H9 (cell line): ENCODE measurements around the gene RAB3C. TPM values are rescaled to one million over a fixed set of nuclear protein-coding genes. Genes with fewer than 3 reads are reported as not detected.

Experiments used
- DNase-seq: peaks from one replicate; pipeline ENCODE4 v3.0.0-alpha.2; 2017
- H2AFZ ChIP-seq: one replicate; pipeline ENCODE4 v1.6.1; 2013; ENCODE audit warnings: mild to moderate bottlenecking, low read length, control low read depth, moderate library complexity
- H2AK5ac ChIP-seq: 2 replicates; pipeline ENCODE4 v1.6.1; 2013; ENCODE audit warnings: low read length, control low read depth, mixed read lengths; ENCODE audit not compliant: insufficient read length
- H2BK120ac ChIP-seq: one replicate; pipeline ENCODE4 v1.6.1; 2013; ENCODE audit warnings: low read depth, mild to moderate bottlenecking, low read length, control low read depth, inconsistent platforms; ENCODE audit not compliant: poor library complexity, severe bottlenecking
- H2BK12ac ChIP-seq: 2 replicates; pipeline ENCODE4 v1.6.1; 2013; ENCODE audit warnings: low read length, control low read depth, mixed read lengths, low read depth; ENCODE audit not compliant: insufficient read length
- H2BK15ac ChIP-seq: 2 replicates; pipeline ENCODE4 v1.6.1; 2013; ENCODE audit warnings: low read depth, low read length, control low read depth
- H2BK20ac ChIP-seq: one replicate; pipeline ENCODE4 v1.6.1; 2013; ENCODE audit warnings: low read depth, mild to moderate bottlenecking, low read length, control low read depth, inconsistent platforms; ENCODE audit not compliant: poor library complexity, severe bottlenecking
- H2BK5ac ChIP-seq: 2 replicates; pipeline ENCODE4 v1.6.1; 2013; ENCODE audit warnings: low read length, control low read depth, mixed read lengths; ENCODE audit not compliant: insufficient read length
- H3K14ac ChIP-seq: 2 replicates; pipeline ENCODE4 v1.6.1; 2013; ENCODE audit warnings: low read length, control low read depth; ENCODE audit not compliant: insufficient read depth
- H3K18ac ChIP-seq: 2 replicates; pipeline ENCODE4 v1.6.1; 2013; ENCODE audit warnings: low read depth, mild to moderate bottlenecking, mixed read lengths, low read length, control low read depth; ENCODE audit not compliant: insufficient read length
- H3K23ac ChIP-seq: 2 replicates; pipeline ENCODE4 v1.6.1; 2013; ENCODE audit warnings: low read length, control low read depth, mixed read lengths, low read depth; ENCODE audit not compliant: insufficient read length
- H3K23me2 ChIP-seq: 2 replicates; pipeline ENCODE4 v1.6.1; 2013; ENCODE audit warnings: low read depth, mild to moderate bottlenecking, mixed read lengths, low read length, control low read depth; ENCODE audit not compliant: insufficient read length, poor library complexity, severe bottlenecking
- H3K27ac ChIP-seq: 2 replicates; pipeline ENCODE4 v1.5.1; 2013; ENCODE audit warnings: low read length, control low read depth, mixed read lengths, low read depth; ENCODE audit not compliant: insufficient read length
- H3K27me3 ChIP-seq: 2 replicates; pipeline ENCODE4 v1.6.1; 2013; ENCODE audit warnings: low read length, control low read depth, inconsistent platforms; ENCODE audit not compliant: insufficient read depth
- H3K4ac ChIP-seq: 2 replicates; pipeline ENCODE4 v1.6.1; 2013; ENCODE audit warnings: low read depth, mild to moderate bottlenecking, control low read depth, inconsistent platforms, low read length, moderate library complexity
- H3K4me1 ChIP-seq: 2 replicates; pipeline ENCODE4 v1.6.1; 2013; ENCODE audit warnings: low read length, control low read depth, inconsistent platforms; ENCODE audit not compliant: insufficient read depth
- H3K4me2 ChIP-seq: 2 replicates; pipeline ENCODE4 v1.6.1; 2013; ENCODE audit warnings: low read length, control low read depth, mixed read lengths; ENCODE audit not compliant: insufficient read length, insufficient read depth
- H3K56ac ChIP-seq: 2 replicates; pipeline ENCODE4 v1.6.1; 2013; ENCODE audit warnings: low read depth, mild to moderate bottlenecking, mixed read lengths, low read length, control low read depth; ENCODE audit not compliant: insufficient read length
- H3K79me1 ChIP-seq: 2 replicates; pipeline ENCODE4 v1.6.1; 2013; ENCODE audit warnings: low read depth, mild to moderate bottlenecking, moderate library complexity, low read length, control low read depth, inconsistent platforms; ENCODE audit not compliant: insufficient read depth, poor library complexity, severe bottlenecking
- H3K79me2 ChIP-seq: 2 replicates; pipeline ENCODE4 v1.6.1; 2013; ENCODE audit warnings: low read length, control low read depth, inconsistent platforms; ENCODE audit not compliant: insufficient read depth
- H3K9ac ChIP-seq: 2 replicates; pipeline ENCODE4 v1.6.1; 2013; ENCODE audit warnings: low read length, control low read depth, mixed read lengths; ENCODE audit not compliant: insufficient read length; ENCODE audit errors: extremely low read depth
- H3K9me3 ChIP-seq: one replicate; pipeline ENCODE4 v1.6.1; 2013; ENCODE audit warnings: low read depth, low read length, inconsistent platforms; ENCODE audit not compliant: control insufficient read depth
- H3T11ph ChIP-seq: one replicate; pipeline ENCODE4 v1.6.1; 2013; ENCODE audit warnings: mild to moderate bottlenecking, low read length, control low read depth, inconsistent platforms
- H4K20me1 ChIP-seq: one replicate; pipeline ENCODE4 v1.6.1; 2013; ENCODE audit not compliant: control insufficient read depth, insufficient read length, insufficient read depth
- H4K5ac ChIP-seq: 2 replicates; pipeline ENCODE4 v1.6.1; 2013; ENCODE audit warnings: low read depth, mild to moderate bottlenecking, mixed read lengths, low read length, control low read depth; ENCODE audit not compliant: insufficient read length
- H4K8ac ChIP-seq: replicated peaks from 2 replicates; pipeline ENCODE4 v1.6.1; 2013; ENCODE audit warnings: low read length, control low read depth, mixed read lengths, low read depth; ENCODE audit not compliant: insufficient read length
- H4K91ac ChIP-seq: 2 replicates; pipeline ENCODE4 v1.6.1; 2013; ENCODE audit warnings: low read depth, mild to moderate bottlenecking, moderate library complexity, mixed read lengths, low read length, control low read depth; ENCODE audit not compliant: insufficient read length
- H3K27ac Mint-ChIP-seq, 3 experiments: 2 replicates in 2 of 3; 3 replicates in 1 of 3; pipeline ENCODE4 v1.8.0; 2020 to 2021; ENCODE audit warnings: mixed read lengths in 3 of 3, mild to moderate bottlenecking in 1 of 3, moderate library complexity in 1 of 3
- H3K27me3 Mint-ChIP-seq: 2 replicates; pipeline ENCODE4 v1.8.0; 2021; ENCODE audit warnings: low read depth, mild to moderate bottlenecking, moderate library complexity, mixed read lengths
- H3K36me3 Mint-ChIP-seq, 3 experiments: 2 replicates in 2 of 3; 3 replicates in 1 of 3; pipeline ENCODE4 v1.8.0; 2020 to 2021; ENCODE audit warnings: low read depth in 3 of 3, mixed read lengths in 3 of 3; ENCODE audit not compliant: insufficient read depth in 1 of 3
- H3K4me1 Mint-ChIP-seq, 2 experiments: 2 replicates each; pipeline ENCODE4 v1.8.0; 2020; ENCODE audit warnings: mixed read lengths in 2 of 2
- H3K4me3 Mint-ChIP-seq, 2 experiments: 2 replicates in 1 of 2; 3 replicates in 1 of 2; pipeline ENCODE4 v1.8.0; 2020 to 2021; ENCODE audit warnings: mild to moderate bottlenecking in 2 of 2, mixed read lengths in 2 of 2, moderate library complexity in 1 of 2
- H3K9me3 Mint-ChIP-seq, 2 experiments: 2 replicates in 1 of 2; 3 replicates in 1 of 2; pipeline ENCODE4 v1.8.0; 2020; ENCODE audit warnings: mild to moderate bottlenecking in 2 of 2, mixed read lengths in 2 of 2, moderate library complexity in 1 of 2
- CTCF ChIP-seq: fragments of 200-600 bp; sonication (generic); conservative IDR thresholded peaks from 3 replicates; pipeline ENCODE4 v1.8.0; 2021; ENCODE audit warnings: antibody characterized with exemption, mild to moderate bottlenecking
- whole genome bisulfite sequencing: extraction: QIAGEN DNeasy Blood & Tissue Kit; methylation state at CpG from one replicate; pipeline ENCODE4 v1.1.7; 2013; ENCODE audit warnings: missing lambda C conversion rate, low lambda C conversion rate, mixed read lengths; ENCODE audit not compliant: insufficient read length; ENCODE audit errors: extremely low coverage; 5-methylcytosine and 5-hydroxymethylcytosine counted together
- total RNA-seq: library from RNA; stranded (reverse); gene quantifications from 2 replicates; pipeline ENCODE4 v1.2.1, GENCODE V29; 2021

The RAB3C gene
- total RNA-seq, 1 experiment from 2014 or later, result 16.3 TPM

GRCh38 chr5:58717303-58718007 lies 134.6 kb downstream of the RAB3C start:
- Histone ChIP-seq H3K4me2 (no peak overlapping the region), H4K91ac (no peak overlapping the region), H4K20me1 (no peaks in the 10 kb centered on the region), H3K18ac (no peak overlapping the region), H2AK5ac (no peak overlapping the region), H3K56ac (no peak overlapping the region), H3K79me2 (no peaks in the 10 kb centered on the region), H3K4ac (no peak overlapping the region), H3K9me3 (no peaks in the 10 kb centered on the region), H2AFZ (no peak overlapping the region), H3K4me1 (peaks cover 7% of the 10 kb centered on the region; the same call in 1 of the 2 replicates), H2BK20ac (no peak overlapping the region), H3K27ac (no peak overlapping the region), H2BK120ac (no peak overlapping the region), H2BK15ac (no peak overlapping the region), H2BK5ac (no peak overlapping the region), H3K14ac (no peak overlapping the region), H3K79me1 (no peaks in the 10 kb centered on the region), H4K8ac (no peak overlapping the region), H2BK12ac (no peak overlapping the region), H4K5ac (no peak overlapping the region), H3K23ac (no peak overlapping the region), H3K9ac (no peak overlapping the region), H3K27me3 (no peaks in the 10 kb centered on the region), H3K23me2 (no peaks in the 10 kb centered on the region), H3T11ph (no peak overlapping the region)
- Mint-ChIP-seq H3K4me1 (peaks cover 49% of the 10 kb centered on the region in 2 experiments), H3K27me3 (no peaks in the 10 kb centered on the region), H3K36me3 (peaks cover 5 to 15% (median 9%) of the 10 kb centered on the region in 3 experiments; a peak in 6 of 7 replicates), H3K4me3 (peak overlapping the region in 1 of 2 experiments; percentile 5; a peak in 4 of 5 replicates), H3K9me3 (peaks cover 10 to 13% of the 10 kb centered on the region in 2 experiments), H3K27ac (peak overlapping the region; percentile 70 to 79 (median 78))
- no CpG with 5 or more reads among the region's 5 CpGs for WGBS
- peak; percentile 34 for DNase-seq
- TF ChIP-seq CTCF, result no peak
